HCT116 (cell line): ENCODE measurements around the gene IL17RD.

Experiments used
- CTCF ChIP-seq, 3 experiments: fragments of 200-600 bp in 1 of 3; sonication (generic) in 1 of 3; IDR thresholded peaks in 2 of 3; conservative IDR thresholded peaks in 1 of 3; 2 replicates each; pipeline ENCODE4 v1.5.1; 2012 to 2017; ENCODE audit warnings: low read depth in 2 of 3, low read length in 2 of 3, antibody characterized with exemption in 1 of 3, borderline replicate concordance in 1 of 3, control low read depth in 1 of 3, mild to moderate bottlenecking in 1 of 3, mixed read lengths in 1 of 3, mixed run types in 1 of 3, moderate library complexity in 1 of 3; ENCODE audit not compliant: insufficient read depth in 1 of 3
- POLR2A ChIP-seq: IDR thresholded peaks from 2 replicates; pipeline ENCODE4 v1.7.0; 2011; ENCODE audit warnings: borderline replicate concordance; ENCODE audit not compliant: insufficient read depth, insufficient read length; ENCODE audit errors: extremely low read depth
- POLR2AphosphoS5 ChIP-seq: IDR thresholded peaks from 2 replicates; pipeline ENCODE4 v1.6.1; 2011; ENCODE audit warnings: mild to moderate bottlenecking, low read depth, low read length, moderate library complexity
- TF ChIP-seq, protein P1 (sequence below): IDR thresholded peaks from 2 replicates; pipeline ENCODE4 v1.6.1; 2012; ENCODE audit warnings: low read depth

- TF ChIP-seq CTCF (IDR thresholded peaks at IDR 0.05 in 2 of 3, conservative IDR thresholded peaks at IDR 0.05 in 1 of 3; ENCODE audit: borderline replicate concordance in 1 of 3, insufficient read depth in 1 of 3, low read depth in 2 of 3, low read length in 2 of 3) (no peak), POLR2AphosphoS5 (no peak), POLR2A (no peak)
- TF ChIP-seq, protein P1, sequence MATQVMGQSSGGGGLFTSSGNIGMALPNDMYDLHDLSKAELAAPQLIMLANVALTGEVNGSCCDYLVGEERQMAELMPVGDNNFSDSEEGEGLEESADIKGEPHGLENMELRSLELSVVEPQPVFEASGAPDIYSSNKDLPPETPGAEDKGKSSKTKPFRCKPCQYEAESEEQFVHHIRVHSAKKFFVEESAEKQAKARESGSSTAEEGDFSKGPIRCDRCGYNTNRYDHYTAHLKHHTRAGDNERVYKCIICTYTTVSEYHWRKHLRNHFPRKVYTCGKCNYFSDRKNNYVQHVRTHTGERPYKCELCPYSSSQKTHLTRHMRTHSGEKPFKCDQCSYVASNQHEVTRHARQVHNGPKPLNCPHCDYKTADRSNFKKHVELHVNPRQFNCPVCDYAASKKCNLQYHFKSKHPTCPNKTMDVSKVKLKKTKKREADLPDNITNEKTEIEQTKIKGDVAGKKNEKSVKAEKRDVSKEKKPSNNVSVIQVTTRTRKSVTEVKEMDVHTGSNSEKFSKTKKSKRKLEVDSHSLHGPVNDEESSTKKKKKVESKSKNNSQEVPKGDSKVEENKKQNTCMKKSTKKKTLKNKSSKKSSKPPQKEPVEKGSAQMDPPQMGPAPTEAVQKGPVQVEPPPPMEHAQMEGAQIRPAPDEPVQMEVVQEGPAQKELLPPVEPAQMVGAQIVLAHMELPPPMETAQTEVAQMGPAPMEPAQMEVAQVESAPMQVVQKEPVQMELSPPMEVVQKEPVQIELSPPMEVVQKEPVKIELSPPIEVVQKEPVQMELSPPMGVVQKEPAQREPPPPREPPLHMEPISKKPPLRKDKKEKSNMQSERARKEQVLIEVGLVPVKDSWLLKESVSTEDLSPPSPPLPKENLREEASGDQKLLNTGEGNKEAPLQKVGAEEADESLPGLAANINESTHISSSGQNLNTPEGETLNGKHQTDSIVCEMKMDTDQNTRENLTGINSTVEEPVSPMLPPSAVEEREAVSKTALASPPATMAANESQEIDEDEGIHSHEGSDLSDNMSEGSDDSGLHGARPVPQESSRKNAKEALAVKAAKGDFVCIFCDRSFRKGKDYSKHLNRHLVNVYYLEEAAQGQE, result no peak
These were observed 14.1 kb downstream of the IL17RD start for GRCh38 chr3:57151021-57151449.
